ENCODE results near the gene ZNF3. TPM values are rescaled to one million over a fixed set of nuclear protein-coding genes. Genes with fewer than 3 reads are reported as not detected.
A peak's percentile ranks its signal among the peaks of the same experiment; 100 is the strongest.

Gene ZNF3
- total and polyA plus RNA-seq, 9 of the 15 experiments (the other 6 are each of a cell fraction or from before 2014, with no cell fraction given): 30.0 to 64.9 (median 51.5) TPM

GRCh38 chr7:100126931-100127865, 45.7 kb upstream of the ZNF3 start, which contains the start of gene MBLAC1 (continued):
- TF ChIP-seq MBD1 (CRISPR knock-in tag; IDR thresholded peaks at IDR 0.05) (no peak), GTF2A2 (tag; IDR thresholded peaks at IDR 0.05) (peak; percentile 25; the same call in 1 of the 2 replicates)

- Histone ChIP-seq H3K9me1 (ENCODE audit: control insufficient read depth, insufficient read depth, low read length) (no peaks in the 10 kb centered on the region), H3K9me3 (replicated peaks; ENCODE audit: control insufficient read depth, insufficient read depth, low read depth, low read length) (no peaks in the 10 kb centered on the region), H3K4me1 (replicated peaks in 1 of 2; ENCODE audit: control insufficient read depth in 2 of 2, insufficient read depth in 2 of 2, low read length in 2 of 2) (peaks cover 38 to 66% of the 10 kb centered on the region in 2 experiments), H3K4me2 (ENCODE audit: insufficient read depth, low read length) (peak overlapping the region; percentile 94), H3K4me3 (peak overlapping the region; percentile 74), H3K27me3 (ENCODE audit: control insufficient read depth in 2 of 2, insufficient read depth in 2 of 2, low read length in 2 of 2) (no peaks in the 10 kb centered on the region), H2AFZ (ENCODE audit: low read depth, low read length) (peak overlapping the region; percentile 97), H3K27ac (ENCODE audit: extremely low read depth, low read depth, low read length) (peak overlapping the region; percentile 97), H4K20me1 (replicated peaks; ENCODE audit: control insufficient read depth, insufficient read depth, low read length) (no peaks in the 10 kb centered on the region), H3K36me3 (ENCODE audit: control insufficient read depth, insufficient read depth, low read length) (no peaks in the 10 kb centered on the region), H3K9ac (ENCODE audit: insufficient read depth in 1 of 2, low read depth in 2 of 2, low read length in 2 of 2) (peak overlapping the region; percentile 92 to 100), H3K79me2 (ENCODE audit: control insufficient read depth, insufficient read depth, low read length) (peaks cover 22% of the 10 kb centered on the region)
- peak; percentile 52 for ATAC-seq
- FAIRE-seq: no peak
- BruUV-seq (replicated peaks): TSS peak; percentile 70
- no peak for DNase-seq (ENCODE audit: extremely low read depth in 1 of 4, low spot score in 3 of 4)
- ChIA-PET POLR2A (interaction anchor here (0.5 to 5.7 kb wide), 11 partner anchors 12 to 312 kb away, joined by 3 to 45 read pairs (median 3); partner anchors contain the start of genes AP4M1 and MCM7), CTCF (ENCODE audit: low intra/inter-chr PET ratio) (interaction anchor here (0.9 kb wide), 1 partner anchor 213 kb away, joined by 3 read pairs; no protein-coding TSS in a partner anchor)
- in situ Hi-C loops (cut with MboI): loop anchor here (5.0 kb wide), 2 partner anchors 134 to 209 kb away; partner anchors contain the start of gene TRIM4
- intact Hi-C loops (cut with micrococcal nuclease): loop anchor here (2.0 to 5.0 kb wide), 3 partner anchors 44 to 149 kb away; partner anchors contain the start of genes AZGP1 and ZSCAN21
- WGBS (ENCODE audit: insufficient coverage, low coverage, missing lambda C conversion rate): 4% methylated on average over 26 of the region's 29 CpGs
- TF ChIP-seq CEBPG (CRISPR knock-in tag; IDR thresholded peaks at IDR 0.05) (no peak), CEBPG (tag; conservative IDR thresholded peaks at IDR 0.05 in 1 of 2, IDR thresholded peaks at IDR 0.05 in 1 of 2) (no peak), FOXO4 (CRISPR knock-in tag; IDR thresholded peaks at IDR 0.05) (no peak), CUX1 (CRISPR knock-in tag; IDR thresholded peaks at IDR 0.05) (0 out of 2 replicates have a peak, but pooled peaks have one; percentile 25), MBD2 (IDR thresholded peaks at IDR 0.05; ENCODE audit: borderline replicate concordance, low read depth) (no peak)
Observed at GRCh38 chr7:100126239-100126930, 44.9 kb upstream of the ZNF3 start.
